Kidney (tissue), 14 donors: Measurements from ENCODE around the gene PROX2. TPM values are rescaled to one million over a fixed set of nuclear protein-coding genes. Genes with fewer than 3 reads are reported as not detected.

ENCODE experiments used
- DNase-seq, 5 donors: peaks; one replicate each; pipeline ENCODE4 v3.0.0-alpha.2; 2013 to 2020
- FAIRE-seq: peaks from 2 replicates; lab custom pipeline; 2012; peaks lifted over from hg19 to GRCh38; lab: Jason Lieb, UNC
- H3K27ac ChIP-seq, 2 donors: one replicate each; pipeline ENCODE4 v1.7.0; 2013; ENCODE audit warnings: low read depth in 2 of 2, low read length in 2 of 2, inconsistent platforms in 1 of 2
- H3K27me3 ChIP-seq: one replicate; pipeline ENCODE4 v1.7.1; 2013; ENCODE audit warnings: low read length, inconsistent platforms; ENCODE audit not compliant: control insufficient read depth, insufficient read depth
- H3K36me3 ChIP-seq, 3 donors: one replicate each; pipeline versions ENCODE4 v1.7.0 to v1.7.1; 2013; ENCODE audit warnings: low read length in 3 of 3, control low read depth in 1 of 3, inconsistent platforms in 1 of 3; ENCODE audit not compliant: insufficient read depth in 3 of 3, control insufficient read depth in 2 of 3
- H3K4me1 ChIP-seq, 3 donors: one replicate each; pipeline versions ENCODE4 v1.7.0 to v1.7.1; 2013; ENCODE audit warnings: low read length in 3 of 3, inconsistent platforms in 1 of 3, low read depth in 1 of 3; ENCODE audit not compliant: control insufficient read depth in 2 of 3, insufficient read depth in 2 of 3
- H3K4me3 ChIP-seq, 3 donors: one replicate each; pipeline versions ENCODE4 v1.7.0 to v1.8.1; 2013; ENCODE audit warnings: low read length in 3 of 3, control low read depth in 1 of 3, inconsistent platforms in 1 of 3
- H3K9ac ChIP-seq, 3 donors: one replicate each; pipeline versions ENCODE4 v1.7.0 to v1.7.1; 2013; ENCODE audit warnings: low read length in 3 of 3, control low read depth in 1 of 3, inconsistent platforms in 1 of 3
- H3K9me3 ChIP-seq, 3 donors: one replicate each; pipeline versions ENCODE4 v1.7.0 to v1.7.1; 2013; ENCODE audit warnings: low read length in 3 of 3, control low read depth in 1 of 3, inconsistent platforms in 1 of 3; ENCODE audit not compliant: control insufficient read depth in 2 of 3, insufficient read depth in 1 of 3
- CTCF ChIP-seq: IDR thresholded peaks from 3 replicates; pipeline ENCODE4 v1.5.1; 2012; ENCODE audit warnings: mild to moderate bottlenecking, moderate library complexity, borderline replicate concordance; ENCODE audit not compliant: insufficient read depth; ENCODE audit errors: extremely low read depth
- intact Hi-C: fragments of 100-400 bp; cut with DNase I; formaldehyde crosslinking; loops from one replicate; pipeline ENCODE4 v1.11.1; 2022
- polyA plus RNA-seq: library from polyadenylated mRNA; stranded (reverse); fragments of 350-450 nt; fragmentation: Illumina TruSeq; extraction: RNeasy Lipid Tissue Mini Kit (QIAGEN cat#74804); gene quantifications from one replicate; pipeline ENCODE4 v1.2.3, GENCODE V29; 2014; ENCODE audit warnings: low read depth, low replicate concordance; ENCODE audit not compliant: insufficient read depth
- total RNA-seq: library from RNA; stranded (reverse); fragmentation: NEBNext Ultra II Directional; extraction: Animal tissue kit (Norgen Biotek cat#: 25700); gene quantifications from one replicate; pipeline ENCODE4 v1.2.1, GENCODE V29; 2021
- donor health status: control.
- donor health status: control.
- donor health status: control.
- donor health status: control.
- donor health status: control.
- donor health status: DM: yes; HTN: yes; CAD: no.
- donor health status: Normal renal cell carcinoma (clear cell type).

Gene PROX2
- total and polyA plus RNA-seq, 2 donors from 2014 or later = not detected

GRCh38 chr14:74919421-74920165 is 43.6 kb upstream of the PROX2 start:
- Histone ChIP-seq H3K9me3 (no peaks in the 10 kb centered on the region), H3K9ac (no peak overlapping the region), H3K27me3 (no peaks in the 10 kb centered on the region), H3K36me3 (no peaks in the 10 kb centered on the region), H3K4me1 (peaks cover 0 to 13% (median 4%) of the 10 kb centered on the region in 3 donors), H3K27ac (no peak overlapping the region), H3K4me3 (no peak overlapping the region)
- TF ChIP-seq CTCF = no peak
- intact Hi-C loops = no loop called here
- DNase-seq (peak in 2 of 5 donors; percentile 35 to 39), FAIRE-seq (no peak)

GRCh38 chr14:74918380-74918779 is 42.4 kb upstream of the PROX2 start:
- no peak for TF ChIP-seq CTCF
- intact Hi-C loops = no loop called here

GRCh38 chr14:74917646-74918081 is 41.7 kb upstream of the PROX2 start:
- TF ChIP-seq CTCF = no peak
- peaks cover 0 to 8% (median 4%) of the 10 kb centered on the region in 3 donors for H3K4me1 ChIP-seq
- intact Hi-C loops = no loop called here
- H3K27ac ChIP-seq = no peak overlapping the region
- H3K9me3 ChIP-seq = no peaks in the 10 kb centered on the region
- no peak overlapping the region for H3K9ac ChIP-seq
- H3K27me3 ChIP-seq = no peaks in the 10 kb centered on the region
- H3K36me3 ChIP-seq = no peaks in the 10 kb centered on the region
- no peak overlapping the region for H3K4me3 ChIP-seq
- peak in 1 of 5 donors; percentile 83 for DNase-seq
- no peak for FAIRE-seq

More at GRCh38 chr14:74918380-74918779, 42.4 kb upstream of the PROX2 start:
- Histone ChIP-seq H3K9ac (no peak overlapping the region), H3K27ac (no peak overlapping the region), H3K27me3 (no peaks in the 10 kb centered on the region), H3K9me3 (no peaks in the 10 kb centered on the region), H3K4me1 (peaks cover 0 to 8% (median 4%) of the 10 kb centered on the region in 3 donors), H3K4me3 (no peak overlapping the region), H3K36me3 (no peaks in the 10 kb centered on the region)
- peak in 1 of 5 donors; percentile 43 for DNase-seq
- FAIRE-seq = no peak
